Activated B cell treated with CpG ODN at 0.5 μM for 24 hours (primary cell): ENCODE measurements around the gene MTMR3. TPM values are rescaled to one million over a fixed set of nuclear protein-coding genes. Genes with fewer than 3 reads are reported as not detected.

Experiments used
- ATAC-seq: fragments of 200-7000 bp; cut with Tn5 transposase; one replicate; pipeline ENCODE4 v1.10.0; 2021; ENCODE audit warnings: low read depth, mild to moderate bottlenecking, moderate library complexity
- CTCF ChIA-PET: fragments of 350-600 bp; sonication (Branson Sonifier 250); formaldehyde crosslinking; loops from one replicate; lab custom pipeline; 2021; ENCODE audit warnings: antibody characterized with exemption; lab: Charles Lee
- POLR2A ChIA-PET: fragments of 350-600 bp; sonication (Branson Sonifier 250); formaldehyde crosslinking; loops from one replicate; lab custom pipeline; 2021; ENCODE audit warnings: antibody characterized with exemption; lab: Charles Lee
- DNase-seq: peaks from one replicate; pipeline ENCODE4 v3.0.0; 2022
- H3K27ac Mint-ChIP-seq: one replicate; pipeline ENCODE4 v1.8.0; 2020; ENCODE audit warnings: mixed read lengths
- H3K27me3 Mint-ChIP-seq: one replicate; pipeline ENCODE4 v1.8.0; 2021; ENCODE audit warnings: mixed read lengths
- H3K36me3 Mint-ChIP-seq: one replicate; pipeline ENCODE4 v1.8.0; 2021; ENCODE audit warnings: low read depth, mixed read lengths
- H3K4me1 Mint-ChIP-seq: one replicate; pipeline ENCODE4 v1.8.0; 2021; ENCODE audit warnings: mixed read lengths
- H3K4me3 Mint-ChIP-seq: one replicate; pipeline ENCODE4 v1.8.0; 2020; ENCODE audit warnings: mild to moderate bottlenecking, mixed read lengths
- H3K9me3 Mint-ChIP-seq: one replicate; pipeline ENCODE4 v1.8.0; 2020; ENCODE audit warnings: mixed read lengths
- intact Hi-C: fragments of 100-400 bp; cut with micrococcal nuclease; formaldehyde crosslinking; loops from one replicate; pipeline ENCODE4 v1.15.1; 2024
- total RNA-seq: library from RNA; stranded (reverse); gene quantifications from 2 replicates; pipeline ENCODE4 v1.2.3, GENCODE V29; 2022
- TF ChIP-seq, protein P1 (sequence below): fragments of 200-600 bp; IDR thresholded peaks from one replicate; pipeline ENCODE4 v1.8.0; 2022; ENCODE audit warnings: antibody characterized with exemption, mild to moderate bottlenecking

Gene MTMR3
- total RNA-seq, 1 donor from 2014 or later: 36.6 TPM

DNA sequence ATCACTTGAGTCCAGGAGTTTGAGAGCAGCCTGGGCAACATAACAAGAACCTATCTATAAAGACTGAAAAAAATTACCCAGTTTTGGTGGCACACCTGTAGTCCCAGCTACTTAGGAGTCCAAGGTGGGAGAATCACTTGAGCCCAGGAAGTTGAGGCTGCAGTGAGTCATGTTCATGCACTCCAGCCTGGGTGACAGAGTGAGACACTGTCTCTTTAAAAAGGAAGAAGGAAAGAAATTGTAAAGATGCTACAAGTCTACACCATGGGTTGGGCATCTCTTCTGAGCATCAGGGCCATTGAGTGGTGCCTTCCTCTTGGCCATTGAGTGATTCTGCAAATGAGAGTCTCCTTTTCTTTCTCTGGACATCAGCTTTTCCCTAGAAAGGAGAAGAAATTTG is 15.7 kb upstream of the MTMR3 start:
- TF ChIP-seq, protein P1, sequence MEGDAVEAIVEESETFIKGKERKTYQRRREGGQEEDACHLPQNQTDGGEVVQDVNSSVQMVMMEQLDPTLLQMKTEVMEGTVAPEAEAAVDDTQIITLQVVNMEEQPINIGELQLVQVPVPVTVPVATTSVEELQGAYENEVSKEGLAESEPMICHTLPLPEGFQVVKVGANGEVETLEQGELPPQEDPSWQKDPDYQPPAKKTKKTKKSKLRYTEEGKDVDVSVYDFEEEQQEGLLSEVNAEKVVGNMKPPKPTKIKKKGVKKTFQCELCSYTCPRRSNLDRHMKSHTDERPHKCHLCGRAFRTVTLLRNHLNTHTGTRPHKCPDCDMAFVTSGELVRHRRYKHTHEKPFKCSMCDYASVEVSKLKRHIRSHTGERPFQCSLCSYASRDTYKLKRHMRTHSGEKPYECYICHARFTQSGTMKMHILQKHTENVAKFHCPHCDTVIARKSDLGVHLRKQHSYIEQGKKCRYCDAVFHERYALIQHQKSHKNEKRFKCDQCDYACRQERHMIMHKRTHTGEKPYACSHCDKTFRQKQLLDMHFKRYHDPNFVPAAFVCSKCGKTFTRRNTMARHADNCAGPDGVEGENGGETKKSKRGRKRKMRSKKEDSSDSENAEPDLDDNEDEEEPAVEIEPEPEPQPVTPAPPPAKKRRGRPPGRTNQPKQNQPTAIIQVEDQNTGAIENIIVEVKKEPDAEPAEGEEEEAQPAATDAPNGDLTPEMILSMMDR: no peak
- ATAC-seq (no peak), DNase-seq (no peak)
- POLR2A ChIA-PET: no interaction called here
- CTCF ChIA-PET: no interaction called here
- intact Hi-C loops: no loop called here
- Mint-ChIP-seq H3K27me3 (peaks cover 6% of the 10 kb centered on the region), H3K36me3 (no peaks in the 10 kb centered on the region), H3K9me3 (no peaks in the 10 kb centered on the region), H3K4me3 (no peak overlapping the region), H3K4me1 (no peaks in the 10 kb centered on the region), H3K27ac (no peak overlapping the region)

DNA sequence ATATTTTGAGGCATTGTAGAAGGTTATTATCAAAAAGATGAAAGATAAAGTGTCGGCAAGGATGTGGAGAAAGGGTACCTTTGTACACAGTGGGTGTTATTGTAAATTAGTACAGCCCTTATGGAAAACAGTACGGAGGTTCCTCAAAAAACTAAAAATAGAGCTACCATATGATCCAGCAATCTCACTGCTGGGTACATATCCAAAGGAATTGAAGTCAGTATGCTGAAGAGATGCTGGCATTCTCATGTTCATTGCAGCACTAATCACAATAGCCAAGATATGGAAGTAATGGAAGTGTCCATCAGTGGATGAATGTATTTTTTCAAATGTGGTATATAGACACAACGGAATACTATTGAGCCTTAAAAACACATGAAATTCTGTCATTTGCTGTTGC is 15.1 kb upstream of the MTMR3 start:
- TF ChIP-seq, protein P1: no peak
- Mint-ChIP-seq H3K27ac (no peak overlapping the region), H3K36me3 (no peaks in the 10 kb centered on the region), H3K4me1 (no peaks in the 10 kb centered on the region), H3K4me3 (no peak overlapping the region), H3K27me3 (peaks cover 6% of the 10 kb centered on the region), H3K9me3 (no peaks in the 10 kb centered on the region)
- DNase-seq (no peak), ATAC-seq (no peak)
- POLR2A ChIA-PET: no interaction called here
- CTCF ChIA-PET: no interaction called here
- intact Hi-C loops: no loop called here

DNA sequence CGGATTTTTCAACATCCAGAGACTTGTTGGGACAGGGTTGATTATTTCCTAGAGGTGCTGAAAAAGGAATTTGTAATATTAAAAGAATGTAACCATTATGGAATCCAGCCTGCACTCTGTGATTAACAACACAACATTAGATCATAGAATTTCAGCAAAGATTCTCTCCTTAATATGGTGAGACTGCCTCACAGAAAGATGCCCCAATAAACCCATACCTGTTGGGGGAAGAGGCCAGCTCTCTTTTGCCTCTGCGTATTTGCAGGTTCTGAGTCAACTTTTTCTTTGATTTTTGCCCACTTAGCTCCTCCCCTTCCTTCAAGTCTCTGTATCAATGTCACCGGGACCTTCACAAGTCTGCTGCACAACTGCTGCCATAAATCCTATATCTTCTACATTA is 12.4 kb upstream of the MTMR3 start:
- no peak for DNase-seq
- peaks cover 6% of the 10 kb centered on the region for H3K27me3 Mint-ChIP-seq
- intact Hi-C loops: no loop called here
- CTCF ChIA-PET: no interaction called here
- no peaks in the 10 kb centered on the region for H3K36me3 Mint-ChIP-seq
- ATAC-seq: no peak
- H3K4me3 Mint-ChIP-seq: no peak overlapping the region
- H3K27ac Mint-ChIP-seq: no peak overlapping the region
- H3K4me1 Mint-ChIP-seq: no peaks in the 10 kb centered on the region
- no peaks in the 10 kb centered on the region for H3K9me3 Mint-ChIP-seq
- POLR2A ChIA-PET: no interaction called here
- TF ChIP-seq, protein P1: no peak

DNA sequence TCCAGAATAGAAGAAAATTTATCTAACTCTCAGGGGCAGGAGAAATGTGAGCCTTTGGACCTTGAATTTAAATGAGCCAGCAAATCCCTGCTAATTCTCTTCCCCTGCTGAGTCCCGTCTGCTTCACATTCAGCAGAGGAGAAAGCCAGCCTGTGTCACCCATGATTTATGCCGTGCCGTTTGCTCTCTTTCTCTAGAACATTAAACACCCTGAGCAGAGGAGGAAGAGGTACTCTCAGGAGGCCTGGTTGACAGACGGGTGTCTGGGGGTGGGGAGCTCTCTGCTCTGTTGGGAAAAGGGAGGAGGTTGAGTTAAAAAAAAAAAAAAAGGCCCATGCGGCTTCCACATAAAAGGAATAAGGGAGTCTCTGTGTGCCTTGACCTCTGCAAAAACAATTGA is 11.3 kb upstream of the MTMR3 start:
- CTCF ChIA-PET: no interaction called here

DNA sequence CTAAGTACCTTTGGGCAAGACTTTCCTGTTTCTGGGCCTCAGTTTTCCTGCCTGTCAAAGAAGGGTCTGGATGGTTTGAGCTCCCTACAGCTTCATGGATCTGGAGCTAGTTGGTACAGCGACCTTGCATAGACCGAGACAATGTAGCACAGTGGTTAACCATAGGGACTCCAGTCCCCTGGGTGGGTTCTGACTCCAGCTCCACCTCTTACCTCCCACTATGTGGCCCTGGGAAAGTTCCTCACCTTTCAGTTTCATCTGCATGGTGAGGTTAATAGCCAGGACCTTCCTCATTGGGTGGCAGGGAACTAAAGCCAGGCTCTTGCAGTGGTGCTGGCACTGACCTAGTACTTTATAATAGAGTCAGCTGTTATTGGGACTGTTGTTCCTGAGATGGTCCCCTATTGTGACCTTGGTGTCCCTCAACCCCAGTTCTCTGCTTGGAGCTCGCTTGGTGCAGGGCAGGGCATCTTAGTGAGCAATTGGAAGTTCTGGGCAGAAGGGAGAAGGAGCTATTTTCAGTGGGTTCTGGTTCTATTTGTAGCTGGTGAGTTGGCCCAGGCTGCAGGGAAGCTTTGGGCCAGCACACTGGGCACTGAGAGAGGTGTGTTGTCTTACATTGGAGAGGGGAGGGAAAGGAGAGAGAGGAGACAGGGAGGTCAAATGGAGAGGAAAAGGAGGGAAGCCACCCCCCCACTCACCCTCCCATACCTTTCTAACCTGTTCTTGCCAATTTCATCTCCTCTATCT is 10.7 kb upstream of the MTMR3 start:
- intact Hi-C loops: no loop called here
- H3K36me3 Mint-ChIP-seq: no peaks in the 10 kb centered on the region

More for the DNA sequence above, 11.3 kb upstream of the MTMR3 start:
- Mint-ChIP-seq H3K9me3 (no peaks in the 10 kb centered on the region), H3K27me3 (peaks cover 4% of the 10 kb centered on the region), H3K4me3 (no peak overlapping the region), H3K4me1 (no peaks in the 10 kb centered on the region), H3K27ac (no peak overlapping the region), H3K36me3 (no peaks in the 10 kb centered on the region)
- POLR2A ChIA-PET: no interaction called here
- ATAC-seq: no peak
- intact Hi-C loops: no loop called here
- TF ChIP-seq, protein P1: no peak
- DNase-seq: no peak

More for the DNA sequence above, 10.7 kb upstream of the MTMR3 start:
- Mint-ChIP-seq H3K27ac (no peak overlapping the region), H3K4me1 (no peaks in the 10 kb centered on the region), H3K27me3 (peaks cover 4% of the 10 kb centered on the region), H3K9me3 (no peaks in the 10 kb centered on the region), H3K4me3 (no peak overlapping the region)
- TF ChIP-seq, protein P1: no peak
- DNase-seq (no peak), ATAC-seq (no peak)
- CTCF ChIA-PET: no interaction called here
- POLR2A ChIA-PET: interaction anchor here (0.6 kb wide), 1 partner anchor 38 kb away, joined by 3 read pairs; no protein-coding TSS in a partner anchor
